ENCODE measurements around the gene HSD17B3.
"Not testable (repeated sequence)": the region's sequence is repeated elsewhere in the genome, so short reads cannot be mapped to it uniquely, and the experiment has no call there.

HSD17B3 gene

DNA sequence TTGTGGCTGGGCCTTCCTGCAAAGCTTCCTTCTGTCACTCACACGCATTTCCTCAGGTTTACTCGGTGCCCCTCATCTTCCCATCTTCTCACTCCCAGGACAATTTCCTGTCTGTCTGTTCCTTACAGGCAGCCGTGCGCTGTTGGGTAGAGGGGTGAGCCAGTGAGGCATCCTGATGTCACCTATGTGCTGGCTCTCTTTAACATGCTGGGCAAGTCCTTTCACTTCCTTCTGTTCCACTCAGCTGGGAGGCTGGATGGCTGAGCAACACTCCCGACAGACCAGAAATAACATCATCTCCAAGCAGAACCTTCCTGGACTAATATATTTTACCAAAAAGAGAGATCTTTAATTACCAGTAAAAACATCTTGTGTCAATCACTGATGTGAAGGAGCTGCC, 103.0 kb downstream of the HSD17B3 start:
- no peak for DNase-seq (ENCODE audit: low read depth)
- H3K4me3 ChIP-seq (ENCODE audit: low read length), result no peak overlapping the region
- TF ChIP-seq, protein P1, sequence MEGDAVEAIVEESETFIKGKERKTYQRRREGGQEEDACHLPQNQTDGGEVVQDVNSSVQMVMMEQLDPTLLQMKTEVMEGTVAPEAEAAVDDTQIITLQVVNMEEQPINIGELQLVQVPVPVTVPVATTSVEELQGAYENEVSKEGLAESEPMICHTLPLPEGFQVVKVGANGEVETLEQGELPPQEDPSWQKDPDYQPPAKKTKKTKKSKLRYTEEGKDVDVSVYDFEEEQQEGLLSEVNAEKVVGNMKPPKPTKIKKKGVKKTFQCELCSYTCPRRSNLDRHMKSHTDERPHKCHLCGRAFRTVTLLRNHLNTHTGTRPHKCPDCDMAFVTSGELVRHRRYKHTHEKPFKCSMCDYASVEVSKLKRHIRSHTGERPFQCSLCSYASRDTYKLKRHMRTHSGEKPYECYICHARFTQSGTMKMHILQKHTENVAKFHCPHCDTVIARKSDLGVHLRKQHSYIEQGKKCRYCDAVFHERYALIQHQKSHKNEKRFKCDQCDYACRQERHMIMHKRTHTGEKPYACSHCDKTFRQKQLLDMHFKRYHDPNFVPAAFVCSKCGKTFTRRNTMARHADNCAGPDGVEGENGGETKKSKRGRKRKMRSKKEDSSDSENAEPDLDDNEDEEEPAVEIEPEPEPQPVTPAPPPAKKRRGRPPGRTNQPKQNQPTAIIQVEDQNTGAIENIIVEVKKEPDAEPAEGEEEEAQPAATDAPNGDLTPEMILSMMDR (conservative IDR thresholded peaks at IDR 0.05; ENCODE audit: low read depth, low read length), result no peak

DNA sequence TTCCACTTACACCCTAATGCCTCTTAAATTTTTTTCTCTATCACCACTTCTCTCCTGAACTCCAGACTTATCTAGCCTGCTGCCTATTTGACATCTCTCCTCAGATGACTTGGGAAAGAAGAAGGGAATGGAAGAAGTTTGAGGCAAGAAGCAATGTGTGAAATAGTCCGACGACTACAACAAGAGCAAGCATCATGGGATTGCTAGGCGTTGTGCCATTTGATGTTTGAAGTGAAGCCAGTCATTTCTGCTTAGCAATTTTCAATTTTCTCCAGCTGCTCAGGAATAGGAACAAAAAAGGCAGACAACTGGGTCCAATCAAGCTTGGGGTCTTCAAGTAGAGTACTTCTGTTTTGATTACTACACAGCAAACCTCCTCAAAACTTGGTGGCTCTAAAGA, 106.4 kb downstream of the HSD17B3 start:
- TF ChIP-seq, protein P1 (conservative IDR thresholded peaks at IDR 0.05; ENCODE audit: low read depth, low read length), result no peak
- no peak overlapping the region for H3K4me3 ChIP-seq (ENCODE audit: low read length)
- no peak for DNase-seq (ENCODE audit: low read depth)

DNA sequence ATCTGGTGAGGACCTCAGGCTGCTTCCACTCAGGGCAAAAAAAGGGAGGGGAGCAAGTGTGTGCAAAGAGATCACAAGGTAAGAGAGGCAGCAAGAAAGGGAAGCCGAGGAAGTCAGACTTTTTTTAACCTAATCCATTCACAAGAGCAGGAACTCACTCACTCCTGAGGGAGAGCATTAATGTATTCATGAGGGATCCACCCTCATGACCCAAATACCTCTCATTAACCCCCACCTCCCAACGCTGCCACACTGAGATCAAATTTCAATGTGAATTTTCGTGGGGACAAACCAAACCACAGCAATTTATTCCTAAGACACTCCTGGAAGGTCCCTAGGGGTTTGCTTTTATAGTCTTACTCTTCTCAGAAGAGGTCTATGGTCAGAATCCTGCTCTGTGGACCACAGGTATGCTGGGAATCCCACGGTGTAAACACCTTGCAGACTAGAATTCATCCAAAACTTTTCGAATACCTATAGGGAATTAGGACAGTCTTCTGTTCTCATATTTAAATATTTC, 108.7 kb downstream of the HSD17B3 start:
- H3K4me3 ChIP-seq (ENCODE audit: low read length), result no peak overlapping the region
- TF ChIP-seq, protein P1 (conservative IDR thresholded peaks at IDR 0.05; ENCODE audit: low read depth, low read length), result no peak
- DNase-seq (ENCODE audit: low read depth), result no peak

DNA sequence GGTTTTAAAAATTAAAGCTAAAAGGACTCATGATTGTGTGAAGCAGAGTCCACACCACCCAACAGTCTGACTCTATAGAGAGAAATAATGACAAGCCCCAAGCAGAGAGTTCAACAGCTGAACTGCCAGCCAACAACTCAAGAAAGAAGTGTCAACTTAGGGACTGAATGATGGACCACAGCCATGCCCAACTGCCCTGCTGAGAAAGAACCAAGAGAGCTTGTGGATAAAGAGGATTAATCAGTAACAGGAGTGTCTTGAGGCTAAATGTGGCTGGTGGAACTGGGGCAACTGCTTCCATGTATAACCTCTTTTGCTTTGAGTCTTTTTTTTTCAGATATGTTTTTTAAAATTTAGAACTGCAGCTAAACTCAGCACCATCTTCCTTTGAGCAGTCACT, 109.3 kb downstream of the HSD17B3 start:
- no peak for DNase-seq (ENCODE audit: low read depth)
- TF ChIP-seq, protein P1 (conservative IDR thresholded peaks at IDR 0.05; ENCODE audit: low read depth, low read length), result no peak
- no peak overlapping the region for H3K4me3 ChIP-seq (ENCODE audit: low read length)

GRCh38 chr9:96189995-96190394, 112.0 kb downstream of the HSD17B3 start:
- DNase-seq (ENCODE audit: low read depth), result no peak

DNA sequence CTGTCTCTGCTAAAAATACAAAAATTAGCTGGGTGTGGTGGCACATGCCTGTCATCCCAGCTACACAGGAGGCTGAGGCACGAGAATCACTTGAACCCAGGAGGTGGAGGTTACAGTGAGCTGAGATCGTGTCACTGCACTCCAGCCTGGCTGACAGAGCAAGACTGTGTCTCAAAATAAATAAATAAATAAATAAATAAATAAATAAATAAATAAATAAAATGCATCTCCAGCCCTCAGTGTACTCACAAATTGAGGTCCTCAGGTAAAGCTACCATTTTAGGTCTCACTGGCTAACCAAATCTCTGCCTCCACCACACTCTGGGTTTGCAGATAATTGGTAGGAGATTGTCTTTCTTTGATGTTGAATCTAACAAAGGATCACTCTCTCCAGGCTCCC, 112.4 kb downstream of the HSD17B3 start:
- not testable (repeated sequence) for H3K4me3 ChIP-seq (ENCODE audit: low read length); DNase-seq (ENCODE audit: low read depth)

More at GRCh38 chr9:96189995-96190394, 112.0 kb downstream of the HSD17B3 start:
- TF ChIP-seq, protein P1 (conservative IDR thresholded peaks at IDR 0.05; ENCODE audit: low read depth, low read length), result no peak
- H3K4me3 ChIP-seq (ENCODE audit: low read length), result no peak overlapping the region

- H3K4me3 ChIP-seq (ENCODE audit: low read length), result no peak overlapping the region
- TF ChIP-seq, protein P1 (conservative IDR thresholded peaks at IDR 0.05; ENCODE audit: low read depth, low read length), result no peak
Observed at GRCh38 chr9:96188571-96188970, 113.4 kb downstream of the HSD17B3 start.

DNA sequence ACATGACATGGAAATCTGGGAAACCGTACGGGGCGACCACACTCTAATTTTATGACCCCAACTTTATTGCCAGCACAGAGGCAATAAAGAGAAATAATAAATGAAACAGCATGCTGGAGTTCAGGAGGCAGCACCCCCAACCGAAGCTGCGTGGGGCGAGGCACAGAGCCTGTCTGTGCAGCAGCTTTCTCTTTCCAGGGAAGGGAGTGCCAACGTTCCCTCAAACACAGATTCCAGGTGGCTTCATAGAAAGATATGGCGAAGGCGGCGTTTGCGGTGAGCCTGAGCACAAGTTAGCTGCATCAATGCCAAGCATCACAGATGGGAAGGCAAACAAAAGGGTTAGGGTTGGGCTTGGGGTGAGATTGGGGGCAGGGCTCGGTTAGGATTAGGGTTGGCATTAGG, 114.8 kb downstream of the HSD17B3 start:
- TF ChIP-seq, protein P1 (conservative IDR thresholded peaks at IDR 0.05; ENCODE audit: low read depth, low read length), result no peak
- no peak overlapping the region for H3K4me3 ChIP-seq (ENCODE audit: low read length)
- DNase-seq (ENCODE audit: low read depth), result no peak

More at GRCh38 chr9:96188571-96188970, 113.4 kb downstream of the HSD17B3 start:
- DNase-seq (ENCODE audit: low read depth), result no peak

Measured in retinal pigment epithelial cell (primary cell).